HG02588 (cell line): Measurements from ENCODE around the gene INF2.
"Not testable (repeated sequence)": the region's sequence is repeated elsewhere in the genome, so short reads cannot be mapped to it uniquely, and the experiment has no call there.

Source experiments
- ATAC-seq: cut with Tn5 transposase; IDR thresholded peaks from one replicate; pipeline ENCODE4 v1.9.1; 2021; ENCODE audit warnings: mild to moderate bottlenecking, moderate library complexity; ENCODE audit not compliant: unreplicated experiment

INF2 gene

DNA sequence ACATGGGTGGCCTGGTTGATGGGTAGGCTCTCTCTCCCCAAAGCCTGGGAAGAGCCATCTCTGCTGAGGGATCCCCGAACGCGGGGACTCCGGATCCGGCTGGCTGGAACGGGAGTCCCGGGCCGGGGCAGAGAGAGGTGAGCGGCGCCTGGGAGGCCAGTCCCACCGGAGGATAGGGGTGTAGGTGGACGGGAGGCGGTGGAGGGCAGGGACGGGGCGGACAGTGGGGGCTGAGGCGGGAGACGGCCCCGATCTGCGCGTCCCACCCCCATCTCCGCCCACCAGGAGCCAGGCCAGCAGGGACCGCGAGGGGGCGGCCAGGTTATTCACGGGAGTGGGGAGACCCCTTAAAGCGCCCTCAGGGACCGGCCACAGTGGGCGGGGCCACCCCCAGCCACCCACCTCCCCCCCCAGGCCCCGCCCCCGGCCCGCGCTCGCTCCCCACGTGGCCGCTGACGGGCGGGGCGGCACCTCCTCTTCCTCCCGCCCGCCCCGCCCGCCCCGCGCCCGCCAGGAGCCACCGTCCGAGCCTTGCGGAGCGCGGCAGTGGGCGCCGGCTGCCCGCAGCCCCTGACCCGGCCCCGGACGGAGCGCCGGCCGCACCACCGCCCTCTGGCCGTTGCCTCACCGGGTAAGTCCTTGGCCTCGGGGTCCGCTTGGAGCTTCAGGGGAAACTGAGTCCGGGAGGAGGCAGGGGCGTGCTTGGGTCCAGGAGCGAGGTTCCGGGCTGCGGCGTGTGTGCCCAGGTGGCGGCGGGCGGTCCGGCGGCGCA, at the start of gene INF2:
INF2 (plus strand) TSS at position 510 of the 772 bp plus-strand sequence. CDS start 11,748 bp downstream, outside the sequence.
- no peak for ATAC-seq

DNA sequence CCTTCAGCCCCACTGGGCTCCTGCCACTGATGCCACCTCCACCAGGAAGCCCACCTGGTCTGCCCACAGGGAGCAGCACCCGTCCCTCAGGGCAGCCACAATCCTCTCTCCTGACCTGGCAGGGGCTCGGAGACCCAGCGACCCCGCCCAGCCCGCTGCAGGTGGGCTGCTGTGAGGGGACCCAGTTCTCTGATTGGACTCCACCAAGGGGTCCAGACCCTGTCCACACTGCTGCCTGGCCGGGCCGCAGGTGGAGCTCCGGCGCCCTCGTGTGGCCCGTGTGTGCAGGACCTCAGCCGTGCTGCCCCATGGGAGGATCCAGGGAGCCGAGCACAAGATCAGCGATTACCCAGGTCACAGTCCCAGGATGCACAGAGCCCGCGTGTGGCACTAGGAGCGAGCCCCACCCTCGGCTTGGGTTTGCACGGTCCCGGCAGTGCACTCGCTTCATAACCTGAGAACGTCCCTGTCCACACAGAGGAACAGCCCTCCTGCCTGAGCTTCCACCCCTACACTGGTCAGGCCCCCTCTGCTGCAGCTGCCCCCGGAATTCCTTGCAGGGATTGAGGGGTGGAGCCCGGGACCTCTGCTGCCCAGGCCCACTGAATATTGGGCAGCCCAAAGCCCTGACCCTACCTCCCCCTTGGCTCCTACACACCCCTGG, 49.4 kb upstream of the INF2 start:
- ATAC-seq, result no peak

DNA sequence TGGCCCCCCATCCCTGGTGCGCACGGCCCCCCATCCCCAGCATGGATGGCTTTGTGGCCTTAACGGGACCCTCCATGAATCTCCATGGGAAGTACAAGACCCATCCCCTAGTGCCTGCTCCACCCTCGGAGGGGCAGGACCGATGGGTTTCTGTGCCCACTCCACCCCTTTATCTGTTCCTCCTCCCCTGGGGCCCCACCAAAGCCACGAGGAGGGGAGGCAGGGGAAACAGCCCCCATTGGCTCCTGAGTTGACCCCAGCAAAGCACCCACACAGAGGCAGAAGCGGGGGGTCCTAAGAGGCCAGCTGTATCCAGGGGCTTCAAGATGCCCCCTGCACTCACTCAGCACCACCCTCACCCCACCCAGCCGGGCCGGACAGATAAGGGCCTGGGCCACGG, 48.7 kb upstream of the INF2 start:
- no peak for ATAC-seq

DNA sequence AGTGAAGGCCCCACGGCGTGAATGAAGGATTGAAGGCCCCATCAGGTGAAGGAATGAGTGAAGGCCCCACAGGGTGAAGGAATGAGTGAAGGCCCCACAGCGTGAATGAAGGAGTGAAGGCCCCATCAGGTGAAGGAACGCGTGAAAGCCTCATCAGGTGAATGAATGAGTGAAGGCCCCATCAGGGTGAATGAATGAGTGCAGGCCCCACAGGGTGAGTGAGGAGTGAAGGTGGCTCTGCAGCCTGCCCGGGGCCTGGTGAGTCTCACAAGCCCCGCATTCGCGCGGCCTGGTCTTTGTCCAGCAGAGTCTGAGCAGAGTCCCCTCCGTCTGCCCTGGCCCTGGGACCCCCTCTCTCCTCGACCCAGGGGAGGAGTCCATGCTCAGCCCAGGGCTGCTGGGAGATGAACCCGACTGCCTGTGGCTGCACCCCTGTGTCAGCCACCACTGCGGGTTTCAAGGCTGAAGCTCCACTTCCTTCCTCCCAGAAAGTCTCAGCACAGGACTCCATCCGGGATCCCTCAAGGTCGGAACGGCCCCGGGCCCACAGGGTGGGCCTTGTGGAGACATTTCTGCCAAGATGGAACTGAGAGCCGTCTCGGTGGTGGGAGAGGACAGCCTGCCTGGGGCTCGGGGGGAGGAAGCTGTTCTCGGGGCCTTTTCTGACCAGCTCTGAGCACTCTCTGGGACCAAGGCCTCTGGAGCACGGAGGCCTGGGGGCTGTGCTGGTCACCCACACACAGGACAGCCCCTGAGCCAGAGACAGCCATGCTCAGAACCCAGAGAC, 47.5 kb upstream of the INF2 start:
- no peak for ATAC-seq

DNA sequence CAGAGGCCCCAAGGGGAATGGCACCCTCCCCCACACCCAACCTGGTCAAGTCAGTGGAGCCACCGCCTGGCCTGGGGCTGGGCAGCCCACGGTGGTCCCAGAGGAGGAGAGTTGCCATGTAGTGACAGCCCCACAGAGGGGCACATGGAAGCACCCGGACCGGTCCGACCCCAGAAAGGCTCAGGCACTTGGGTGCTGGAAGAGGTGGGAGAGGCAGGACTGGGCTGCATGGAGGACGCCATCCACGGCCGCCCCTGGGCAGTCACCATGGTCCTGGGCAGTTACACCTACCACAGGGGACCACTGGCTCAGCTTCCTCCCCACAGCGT, 46.9 kb upstream of the INF2 start:
- no peak for ATAC-seq

DNA sequence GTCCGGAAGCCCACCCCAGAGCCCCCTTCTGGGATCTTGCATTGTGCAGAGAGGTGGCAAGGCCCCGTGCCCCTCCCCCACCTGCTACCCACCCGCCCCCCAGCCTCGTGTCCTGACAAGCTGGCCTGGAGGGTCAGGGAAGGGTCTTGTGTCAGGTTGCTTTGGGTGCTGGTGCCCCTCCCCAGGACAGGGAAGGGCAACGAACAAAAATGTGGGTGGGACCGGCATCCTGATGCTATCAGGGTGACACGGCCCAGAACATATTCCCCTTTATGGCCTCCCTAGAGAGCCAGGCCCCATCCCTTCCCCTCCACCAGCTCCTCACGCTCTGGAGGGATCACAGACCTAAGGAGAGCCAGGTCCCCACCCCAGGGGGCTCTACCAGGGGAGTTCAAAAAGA, 46.1 kb upstream of the INF2 start:
- no peak for ATAC-seq

DNA sequence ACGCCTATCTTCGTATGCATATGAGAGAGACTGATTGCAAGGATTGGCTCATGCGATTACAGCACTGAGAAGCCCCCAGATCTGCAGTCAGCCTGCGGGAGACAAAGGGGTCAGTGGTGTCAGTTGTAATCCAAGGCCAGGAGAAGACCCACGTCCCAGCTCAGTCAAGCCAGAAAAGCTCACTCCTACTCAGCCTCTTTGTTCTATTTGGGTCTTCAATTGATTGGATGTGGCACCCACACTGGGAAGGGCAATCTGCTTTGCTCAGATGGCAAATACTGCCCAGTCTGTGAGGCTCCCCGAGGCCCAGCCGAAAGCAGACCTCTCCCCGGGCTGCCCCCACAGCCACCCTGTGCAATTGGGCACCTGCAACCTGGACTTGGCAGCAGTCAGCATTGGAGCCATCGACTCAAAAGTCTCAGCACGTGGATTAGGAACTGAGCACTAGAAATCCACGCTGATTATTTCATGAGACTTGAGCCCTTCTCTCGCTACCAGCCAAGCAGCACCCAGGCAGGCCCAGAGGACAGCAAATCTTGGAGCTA, 45.3 kb upstream of the INF2 start:
- no peak for ATAC-seq

DNA sequence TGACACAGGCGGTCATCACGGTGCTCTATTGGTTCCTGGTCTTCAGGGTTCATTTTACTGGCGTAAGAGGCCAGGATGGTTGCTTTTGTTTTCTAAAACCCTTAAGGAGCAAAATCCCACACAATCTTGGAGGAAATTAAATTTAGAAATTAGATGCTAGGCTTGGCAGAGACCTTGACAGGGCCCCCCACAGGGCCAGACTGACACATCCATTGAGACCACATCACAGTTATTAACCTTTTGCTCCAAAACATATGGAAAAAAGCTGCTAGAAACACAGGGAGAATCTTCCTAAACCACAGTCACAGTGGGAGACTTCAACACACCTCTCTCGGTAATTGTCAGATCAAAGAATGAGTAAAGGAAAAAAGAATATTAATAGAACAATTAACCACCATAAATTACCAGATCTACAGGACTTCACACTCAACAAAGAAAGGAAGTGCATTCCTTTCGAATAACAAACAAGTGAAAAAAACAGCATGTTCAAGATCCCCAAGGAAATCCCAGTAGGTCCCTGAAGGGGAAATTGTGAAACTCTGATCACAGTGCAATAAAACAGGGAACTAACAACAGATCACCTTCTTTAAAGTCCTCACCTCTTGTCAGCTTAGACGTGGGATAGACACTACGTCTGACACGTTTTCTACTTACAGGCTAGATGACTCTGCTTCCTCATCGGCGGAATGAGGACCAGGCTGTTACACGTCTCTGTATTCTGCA, 44.6 kb upstream of the INF2 start:
- no peak for ATAC-seq

DNA sequence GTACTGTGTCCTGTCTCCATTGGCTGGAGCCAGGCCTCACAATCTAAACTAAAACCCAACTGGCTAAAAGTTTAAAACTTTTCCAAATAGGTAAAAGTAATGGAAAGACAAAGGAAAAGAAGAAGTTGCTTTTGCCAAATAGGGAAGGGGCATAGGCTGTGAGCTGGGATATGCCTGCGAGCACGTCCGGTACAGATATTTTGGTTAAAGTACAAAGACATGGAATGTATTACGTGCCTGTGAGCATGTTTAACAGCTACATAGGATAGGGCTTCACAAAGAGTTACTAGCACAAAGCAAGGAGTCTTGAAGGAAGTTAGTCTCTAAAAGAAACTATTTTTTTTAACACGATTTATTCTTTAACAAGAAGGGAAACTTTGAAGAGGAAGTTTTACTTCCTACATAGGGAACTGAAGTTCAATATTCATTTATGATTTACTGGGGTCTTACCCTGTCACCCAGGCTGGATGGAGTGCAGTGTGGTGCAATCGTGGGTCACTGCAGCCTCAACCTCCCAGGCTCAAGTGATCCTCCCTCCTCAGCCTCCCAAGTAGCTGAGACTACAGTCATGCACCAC, 41.9 kb upstream of the INF2 start:
- ATAC-seq, result no peak

DNA sequence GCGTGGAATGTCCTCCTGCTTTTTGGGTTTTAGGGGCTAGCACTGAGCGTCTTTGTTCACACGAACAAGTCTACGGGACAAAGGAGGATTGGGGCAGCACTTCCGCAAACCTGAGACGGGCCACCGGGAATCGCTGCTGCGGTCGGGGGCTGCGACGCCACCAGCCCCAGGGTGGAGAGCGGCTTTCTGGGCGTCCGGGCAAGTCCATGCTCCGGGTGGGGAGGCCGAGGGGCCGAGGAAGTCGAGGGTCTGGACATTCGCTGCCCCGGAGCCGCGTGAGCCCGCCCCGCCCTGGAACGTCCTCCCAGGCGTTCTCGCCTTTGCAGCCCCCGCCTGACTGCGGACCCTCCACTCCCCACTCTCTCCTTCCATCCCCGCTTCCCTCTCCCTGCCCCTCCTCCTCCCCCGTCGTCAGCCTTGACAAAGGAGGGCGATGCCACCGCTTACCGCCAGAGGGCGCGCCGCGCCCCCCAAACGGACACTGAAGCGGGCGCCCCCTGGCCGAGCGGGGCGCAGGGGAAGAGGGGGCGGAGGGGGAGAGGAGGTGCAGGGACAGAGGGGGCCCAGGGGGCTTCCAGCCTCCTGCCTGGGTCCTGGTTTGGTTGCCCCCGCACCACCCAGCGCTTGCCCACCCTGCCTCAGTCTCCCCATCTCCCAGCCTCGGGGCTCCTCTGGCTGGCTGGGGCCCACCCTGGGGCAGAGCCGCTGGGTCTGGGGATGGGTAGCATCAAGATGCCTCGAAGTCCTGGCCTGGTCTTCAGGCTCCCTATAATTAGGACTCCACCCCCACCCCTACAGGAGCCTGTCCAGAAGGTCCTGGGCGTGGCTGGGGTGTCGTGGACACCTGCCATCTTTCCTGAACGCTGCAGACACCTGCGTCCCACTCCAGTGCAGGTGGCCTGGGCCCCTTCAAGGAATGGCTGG, 39.1 kb upstream of the INF2 start:
- no peak for ATAC-seq

DNA sequence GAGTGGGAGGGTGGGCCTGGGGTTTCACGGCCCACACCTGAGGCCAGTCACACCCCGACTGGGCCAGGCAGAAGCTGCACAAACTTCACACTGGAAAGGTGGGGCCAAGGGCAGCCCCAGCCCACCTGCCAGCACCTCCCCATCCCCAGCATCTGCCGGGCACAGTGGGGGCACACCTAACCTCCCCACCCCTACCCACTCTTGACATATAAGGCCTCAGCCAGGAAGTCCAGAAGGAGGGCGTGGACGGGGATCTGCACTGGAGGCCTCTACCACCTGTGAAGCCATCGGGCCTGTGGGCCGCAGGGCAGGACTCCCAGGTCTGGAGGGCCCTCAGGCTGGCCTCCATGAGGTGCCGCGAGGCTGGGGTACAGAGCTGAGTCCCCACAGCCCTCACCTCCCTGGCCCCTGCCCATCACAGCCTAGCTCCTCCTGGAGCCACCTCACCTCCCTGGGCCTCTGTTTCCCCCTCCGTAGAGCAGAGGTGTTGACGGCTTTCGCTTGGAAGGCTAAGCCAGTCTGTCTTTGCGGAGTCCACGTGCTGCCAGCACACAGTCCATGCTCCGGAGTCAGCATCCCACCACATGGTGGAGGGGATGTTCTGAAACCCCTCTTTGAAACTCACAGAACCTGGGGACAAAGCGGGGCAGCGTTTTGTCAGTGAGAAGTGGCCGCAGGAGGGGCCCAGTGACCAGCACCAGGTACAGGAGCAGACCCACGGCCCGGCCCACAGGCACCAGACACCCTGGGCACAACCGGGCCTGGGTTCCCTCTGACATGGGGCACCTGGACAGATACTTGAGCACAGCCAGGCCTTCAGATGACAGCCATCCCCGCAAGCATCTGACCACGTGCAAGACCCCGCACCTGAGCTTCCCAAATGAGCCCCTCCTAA, 38.2 kb upstream of the INF2 start:
- ATAC-seq, result no peak

DNA sequence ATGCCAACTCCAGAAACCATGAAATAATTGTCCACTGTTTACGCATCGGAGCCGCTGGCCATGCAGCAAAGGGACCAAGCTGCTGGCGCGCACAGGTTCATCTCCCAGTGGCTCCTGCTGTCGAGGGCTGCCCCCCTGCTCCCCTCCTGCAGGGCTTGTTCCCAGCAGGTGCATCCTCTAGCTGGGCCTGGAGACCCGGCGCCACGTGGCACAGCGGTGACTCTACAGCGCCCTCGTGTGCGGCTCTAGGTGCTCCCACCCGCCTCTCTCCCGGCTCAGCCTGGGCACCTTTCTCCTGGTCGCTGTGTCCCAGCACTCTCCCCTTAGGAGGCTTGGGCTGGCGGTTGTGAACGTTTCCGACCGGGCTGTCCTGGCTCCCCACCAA, 37.5 kb upstream of the INF2 start:
- no peak for ATAC-seq

DNA sequence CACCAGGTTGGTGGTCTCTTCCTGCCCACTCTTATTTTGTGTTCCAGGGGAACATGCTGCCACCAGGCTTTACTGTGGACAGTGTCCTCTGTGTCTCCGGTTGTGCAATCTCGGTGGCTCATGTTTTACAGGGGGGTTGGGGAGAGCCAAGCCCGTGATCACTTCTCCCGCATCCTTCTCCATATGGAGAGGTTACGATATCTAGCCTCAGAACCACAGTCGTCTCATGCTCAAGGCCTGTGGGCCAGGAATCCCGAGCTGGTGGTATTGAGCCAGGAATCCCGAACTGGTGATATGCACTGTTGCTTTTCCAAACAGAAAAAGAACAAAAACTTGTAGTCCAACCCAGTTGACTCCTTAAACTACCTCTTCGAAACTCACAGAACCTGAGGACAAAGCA, 37.0 kb upstream of the INF2 start:
- no peak for ATAC-seq

DNA sequence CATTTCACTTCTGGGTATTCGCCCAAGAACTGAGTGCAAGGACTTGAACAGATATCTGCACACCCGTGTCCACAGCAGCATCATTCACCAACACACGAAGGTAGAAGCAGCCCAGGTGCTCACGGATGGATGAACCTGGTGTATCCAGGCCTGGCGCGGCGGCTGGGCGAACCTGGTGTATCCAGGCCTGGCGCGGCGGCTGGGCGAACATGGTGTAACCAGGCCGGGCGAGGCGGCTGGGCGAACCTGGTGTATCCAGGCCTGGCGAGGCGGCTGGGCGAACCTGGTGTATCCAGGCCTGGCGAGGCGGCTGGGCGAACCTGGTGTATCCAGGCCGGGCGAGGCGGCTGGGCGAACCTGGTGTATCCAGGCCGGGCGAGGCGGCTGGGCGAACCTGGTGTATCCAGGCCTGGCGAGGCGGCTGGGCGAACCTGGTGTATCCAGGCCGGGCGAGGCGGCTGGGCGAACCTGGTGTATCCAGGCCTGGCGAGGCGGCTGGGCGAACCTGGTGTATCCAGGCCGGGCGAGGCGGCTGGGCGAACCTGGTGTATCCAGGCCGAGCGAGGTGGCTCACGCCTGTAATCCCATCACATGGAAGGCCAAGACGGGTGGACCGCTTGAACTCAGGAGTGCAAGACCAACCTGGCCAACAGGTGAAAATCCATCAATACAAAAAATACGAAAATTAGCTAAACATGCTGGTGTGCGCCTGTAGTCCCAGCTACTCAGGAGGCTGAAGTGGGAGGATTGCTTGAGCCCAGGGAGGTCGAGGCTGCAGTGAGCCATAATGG, 36.1 kb upstream of the INF2 start:
- ATAC-seq, result not testable (repeated sequence)

DNA sequence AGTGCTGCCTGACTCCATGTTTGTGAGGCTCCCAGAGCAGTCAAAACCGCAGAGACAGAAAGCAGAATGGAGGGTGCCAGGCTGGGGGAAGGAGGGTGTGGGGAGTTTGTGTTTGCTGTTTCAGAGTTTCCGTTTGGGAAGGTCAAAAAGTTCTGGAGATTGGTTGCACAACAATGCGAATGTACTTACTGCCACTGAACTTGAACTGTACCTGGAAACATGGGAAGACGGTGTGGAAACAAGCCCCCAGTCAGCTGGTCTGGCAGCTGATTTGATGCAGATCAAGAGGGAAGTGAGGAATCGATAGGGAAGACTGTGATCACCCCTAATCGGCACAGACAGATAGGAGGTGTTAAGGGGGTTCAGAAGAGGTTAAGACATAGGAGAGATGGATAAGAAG, 35.3 kb upstream of the INF2 start:
- no peak for ATAC-seq

DNA sequence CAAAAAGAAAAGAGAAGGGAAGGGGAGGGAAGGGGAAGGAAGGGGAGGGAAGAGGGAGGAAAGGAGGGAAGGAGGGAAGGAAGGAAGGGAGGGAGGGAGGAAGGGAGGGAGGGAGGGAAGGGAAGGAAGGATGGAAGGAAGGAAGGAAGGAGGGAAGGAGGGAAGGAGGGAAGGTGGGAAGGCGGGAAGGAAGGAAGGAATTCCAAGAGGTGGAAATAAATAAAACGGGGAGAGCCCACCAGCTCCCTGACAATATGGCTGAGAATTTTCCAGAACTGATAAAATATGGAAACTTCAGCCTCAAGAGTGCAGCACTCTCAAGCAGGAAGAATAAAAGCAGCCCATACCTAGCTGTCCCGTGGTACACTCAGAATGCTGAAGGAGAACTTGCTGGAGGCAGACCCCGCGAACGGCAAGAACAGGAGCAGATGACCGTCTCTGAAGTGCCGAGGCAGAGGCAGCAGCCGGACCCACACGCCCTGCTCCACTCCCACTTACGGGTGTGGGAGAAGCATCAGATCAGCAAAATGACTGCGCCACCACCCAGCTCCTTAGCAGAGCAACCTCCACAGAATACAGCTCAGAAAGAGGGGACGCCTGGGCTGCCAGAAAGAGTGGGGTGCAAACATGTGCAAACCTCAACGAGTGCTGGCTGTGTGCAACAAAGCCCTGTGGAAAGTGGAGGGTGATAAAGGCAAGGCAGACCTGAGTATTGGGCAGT, 34.1 kb upstream of the INF2 start:
- no peak for ATAC-seq

DNA sequence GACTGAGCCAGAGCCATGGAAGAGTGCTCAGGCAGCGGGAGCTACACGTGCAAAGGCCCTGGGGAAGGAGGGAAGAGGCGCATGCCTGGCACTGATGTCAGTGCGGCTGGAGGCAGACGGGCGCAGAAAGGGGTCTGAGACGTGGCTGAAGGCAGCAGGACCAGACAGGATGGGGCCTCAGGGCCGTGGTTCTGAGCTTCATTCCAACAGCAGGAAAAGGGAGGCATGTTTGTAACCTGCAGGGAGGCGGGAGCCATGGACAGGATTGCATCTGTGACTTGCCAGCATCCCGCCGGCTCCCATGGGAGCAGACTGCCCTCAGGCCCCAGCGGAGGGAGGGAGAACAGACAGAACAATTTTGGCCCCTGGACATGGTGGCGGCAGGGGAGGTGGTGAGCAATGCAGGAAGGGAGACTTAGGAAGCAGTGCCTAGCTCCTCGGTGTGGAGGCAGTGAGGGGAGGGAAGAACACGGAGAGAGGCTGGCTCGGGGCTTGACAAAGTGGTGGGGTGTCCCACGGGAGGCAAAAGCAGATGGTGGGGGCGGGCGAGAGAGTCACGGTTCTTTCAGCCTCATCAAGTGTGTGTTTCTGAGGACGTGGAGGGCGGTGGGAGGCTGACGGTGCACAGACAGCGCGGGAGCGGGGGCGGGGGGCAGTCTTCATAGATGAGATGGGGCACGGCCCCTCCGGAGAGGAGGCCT, 33.3 kb upstream of the INF2 start:
- ATAC-seq, result no peak
